Measurements from ENCODE around the gene NUP133. TPM values are rescaled to one million over a fixed set of nuclear protein-coding genes. Genes with fewer than 3 reads are reported as not detected.

The NUP133 gene
- total and polyA plus RNA-seq, 4 donors, result 5.7 to 22.7 (median 10.4) TPM

- no peak for DNase-seq (ENCODE audit: low spot score)
- no peak overlapping the region for H3K27ac ChIP-seq (ENCODE audit: low read depth in 1 of 2, low read length in 2 of 2)
- 75% methylated on average over 4 of the region's 4 CpGs for WGBS
- H3K4me1 ChIP-seq (ENCODE audit: control insufficient read depth in 4 of 4, insufficient read depth in 4 of 4, low read length in 3 of 4), result no peaks in the 10 kb centered on the region
- H3K27me3 ChIP-seq (ENCODE audit: control insufficient read depth in 4 of 4, insufficient read depth in 4 of 4, low read length in 3 of 4), result no peaks in the 10 kb centered on the region
- H3K36me3 ChIP-seq (ENCODE audit: control insufficient read depth in 4 of 4, insufficient read depth in 3 of 4, low read depth in 1 of 4, low read length in 3 of 4), result no peaks in the 10 kb centered on the region
- H3K9me3 ChIP-seq (ENCODE audit: control insufficient read depth in 4 of 4, low read length in 3 of 4), result peaks cover 0 to 2% (median 0%) of the 10 kb centered on the region in 4 donors
- TF ChIP-seq CTCF (IDR thresholded peaks at IDR 0.05; ENCODE audit: low read depth, low read length, missing input control) (no peak), RXRA (IDR thresholded peaks at IDR 0.05) (no peak), NR2F2 (IDR thresholded peaks at IDR 0.05) (no peak), JUND (IDR thresholded peaks at IDR 0.05) (no peak), FOXA1 (IDR thresholded peaks at IDR 0.05) (no peak), HNF4A (conservative IDR thresholded peaks at IDR 0.05) (no peak), GABPA (IDR thresholded peaks at IDR 0.05 in 1 of 2, conservative IDR thresholded peaks at IDR 0.05 in 1 of 2) (no peak), YY1 (IDR thresholded peaks at IDR 0.05) (no peak), MAX (IDR thresholded peaks at IDR 0.05) (no peak), HNF4G (IDR thresholded peaks at IDR 0.05) (no peak), ATF3 (IDR thresholded peaks at IDR 0.05) (no peak), SP1 (IDR thresholded peaks at IDR 0.05) (no peak), TAF1 (conservative IDR thresholded peaks at IDR 0.05) (no peak), EGR1 (IDR thresholded peaks at IDR 0.05; ENCODE audit: low read depth in 2 of 2) (no peak), REST (IDR thresholded peaks at IDR 0.05) (no peak), FOXA2 (IDR thresholded peaks at IDR 0.05) (no peak), RAD21 (IDR thresholded peaks at IDR 0.05) (no peak)
- TF ChIP-seq, protein P1, sequence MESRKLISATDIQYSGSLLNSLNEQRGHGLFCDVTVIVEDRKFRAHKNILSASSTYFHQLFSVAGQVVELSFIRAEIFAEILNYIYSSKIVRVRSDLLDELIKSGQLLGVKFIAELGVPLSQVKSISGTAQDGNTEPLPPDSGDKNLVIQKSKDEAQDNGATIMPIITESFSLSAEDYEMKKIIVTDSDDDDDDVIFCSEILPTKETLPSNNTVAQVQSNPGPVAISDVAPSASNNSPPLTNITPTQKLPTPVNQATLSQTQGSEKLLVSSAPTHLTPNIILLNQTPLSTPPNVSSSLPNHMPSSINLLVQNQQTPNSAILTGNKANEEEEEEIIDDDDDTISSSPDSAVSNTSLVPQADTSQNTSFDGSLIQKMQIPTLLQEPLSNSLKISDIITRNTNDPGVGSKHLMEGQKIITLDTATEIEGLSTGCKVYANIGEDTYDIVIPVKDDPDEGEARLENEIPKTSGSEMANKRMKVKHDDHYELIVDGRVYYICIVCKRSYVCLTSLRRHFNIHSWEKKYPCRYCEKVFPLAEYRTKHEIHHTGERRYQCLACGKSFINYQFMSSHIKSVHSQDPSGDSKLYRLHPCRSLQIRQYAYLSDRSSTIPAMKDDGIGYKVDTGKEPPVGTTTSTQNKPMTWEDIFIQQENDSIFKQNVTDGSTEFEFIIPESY (IDR thresholded peaks at IDR 0.05), result no peak
- no peak overlapping the region for H3K4me3 ChIP-seq (ENCODE audit: low read depth in 1 of 3, low read length in 3 of 3)
- no peak overlapping the region for H3K9ac ChIP-seq (ENCODE audit: low read depth in 1 of 2, low read length in 2 of 2)
These were observed 115.2 kb downstream of the NUP133 start for GRCh38 chr1:229392936-229393335.

Small RNA genes within 50 kb of the gene (small RNA-seq; reads per million reads assigned to genes)
- gene RN7SKP276 (not detected), gene RNA5SP78 (not detected), gene RNU4-21P (not detected)

Other genes starting within 250 kb of the NUP133 start
- 10 to 100 TPM; 16.5 to 26.4 TPM for gene RAB4A, start 237.2 kb downstream of the NUP133 start, total RNA-seq
- gene RAB4A, start 237.2 kb downstream of the NUP133 start, polyA plus RNA-seq, result 10 to 100 TPM; 32.6 to 51.9 TPM
- 1 to 10 TPM; 1.6 to 4.6 TPM for gene CCSAP, start 165.3 kb downstream of the NUP133 start, total RNA-seq
- gene CCSAP, start 165.3 kb downstream of the NUP133 start, polyA plus RNA-seq, result 1 to 10 TPM in 1 of 2 donors, under 1 TPM in 1; 0.77 to 1.8 TPM
- under 1 TPM; 0.08 to 0.33 TPM for gene ACTA1, start 74.2 kb downstream of the NUP133 start, total RNA-seq
- under 1 TPM in 1 of 2 donors, not detected in 1; 0.06 TPM for gene ACTA1, start 74.2 kb downstream of the NUP133 start, polyA plus RNA-seq
- gene ABCB10, start 50.4 kb upstream of the NUP133 start, total RNA-seq, result 100 to 1,000 TPM in 1 of 2 donors, 10 to 100 TPM in 1; 15.2 to 190 TPM
- 1 to 10 TPM; 6.2 to 7.8 TPM for gene ABCB10, start 50.4 kb upstream of the NUP133 start, polyA plus RNA-seq
- 10 to 100 TPM; 12.0 to 16.2 TPM for gene TAF5L, start 117.8 kb upstream of the NUP133 start, total RNA-seq
- 1 to 10 TPM; 1.8 to 8.9 TPM for gene TAF5L, start 117.8 kb upstream of the NUP133 start, polyA plus RNA-seq
- 10 to 100 TPM in 1 of 2 donors, 1 to 10 TPM in 1; 9.9 to 10.5 TPM for gene URB2, start 117.9 kb upstream of the NUP133 start, total RNA-seq
- 1 to 10 TPM; 1.2 to 2.6 TPM for gene URB2, start 117.9 kb upstream of the NUP133 start, polyA plus RNA-seq

Measured in liver (tissue), 10 donors.